K562 (cell line): ENCODE results near the gene GALE. TPM values are rescaled to one million over a fixed set of nuclear protein-coding genes. Genes with fewer than 3 reads are reported as not detected.

Experiments
- AFF1 ChIP-seq, 2 experiments: fragments of 450-650 bp; IDR thresholded peaks; 2 replicates each; pipeline ENCODE4 v1.6.1; 2018; ENCODE audit warnings: mild to moderate bottlenecking in 2 of 2, low read depth in 1 of 2; ENCODE audit not compliant: partially characterized antibody in 2 of 2
- FOXJ2 ChIP-seq: fragments of 200-800 bp; sonication (Bioruptor generic); IDR thresholded peaks from 2 replicates; pipeline ENCODE4 v1.6.1; 2016; ENCODE audit warnings: missing genetic modification characterization, missing compliant biosample characterization
- HEY1 ChIP-seq: fragments of 250-450 bp; sonication (Bioruptor Pico); IDR thresholded peaks from 2 replicates; pipeline ENCODE4 v1.5.0; 2020; ENCODE audit warnings: mild to moderate bottlenecking, moderate library complexity, borderline replicate concordance
- MNT ChIP-seq, 2 experiments: fragments of 450-650 bp; conservative IDR thresholded peaks; 2 replicates each; pipeline ENCODE4 v1.6.1; 2017; ENCODE audit warnings: mild to moderate bottlenecking in 2 of 2, moderate library complexity in 2 of 2
- NBN ChIP-seq: fragments of 450-650 bp; IDR thresholded peaks from 2 replicates; pipeline ENCODE4 v1.6.1; 2016; ENCODE audit warnings: low read depth, mild to moderate bottlenecking
- NFIC ChIP-seq: fragments of 450-650 bp; IDR thresholded peaks from 2 replicates; pipeline ENCODE4 v1.6.1; 2017; ENCODE audit warnings: mild to moderate bottlenecking, inconsistent platforms
- RUNX1 ChIP-seq: sonication (generic); IDR thresholded peaks from 2 replicates; pipeline ENCODE4 v1.6.1; 2016; ENCODE audit warnings: antibody characterized with exemption, low read depth
- SOX6 ChIP-seq: fragments of 450-650 bp; IDR thresholded peaks from 2 replicates; pipeline ENCODE4 v1.6.1; 2014; ENCODE audit warnings: mild to moderate bottlenecking
- TRIM25 ChIP-seq: fragments of 450-650 bp; IDR thresholded peaks from 2 replicates; pipeline ENCODE4 v1.7.0; 2016; ENCODE audit warnings: borderline replicate concordance
- ZNF407 ChIP-seq: fragments of 450-650 bp; IDR thresholded peaks from 2 replicates; pipeline ENCODE4 v1.6.1; 2016; ENCODE audit warnings: low read depth
- ZNF551 ChIP-seq: fragments of 250-450 bp; sonication (Bioruptor Pico); IDR thresholded peaks from 2 replicates; pipeline ENCODE4 v1.5.0; 2021; ENCODE audit warnings: mild to moderate bottlenecking, moderate library complexity
- polyA plus RNA-seq, 8 experiments: library from polyadenylated mRNA; depleted of rRNA in 4 of 8; stranded (reverse) in 5 of 8; unstranded in 3 of 8; fragments of >200 nt; fragmentation: Nextera tagmentation in 2 of 8; fragmentation: Illumina TruSeq in 1 of 8; extraction: Ambion mirVana in 2 of 8; extraction: Trizol in 1 of 8; gene quantifications; 2 replicates each; pipeline versions ENCODE4 v1.2.1 to v1.2.3, GENCODE V29; 2011 to 2014; ENCODE audit warnings: inconsistent platforms in 1 of 8, missing spikeins in 1 of 8
- total RNA-seq, 7 experiments: library from RNA; depleted of rRNA in 6 of 7; stranded (reverse); fragments of >200 nt in 6 of 7; fragmentation: Illumina TruSeq in 2 of 7; extraction: Trizol in 2 of 7; gene quantifications; 2 replicates each; pipeline versions ENCODE4 v1.2.1 to v1.2.3, GENCODE V29; 2011 to 2021; ENCODE audit warnings: low replicate concordance in 1 of 7

Gene GALE
- total and polyA plus RNA-seq, 9 of the 15 experiments (the other 6 are each of a cell fraction or from before 2014, with no cell fraction given): 8.4 to 139 (median 88.3) TPM

GRCh38 chr1:23810818-23811540 lies 10.4 kb upstream of the GALE start (continued):
- TF ChIP-seq MNT (conservative IDR thresholded peaks at IDR 0.05) (no peak), ZNF407 (0 out of 2 replicates have a peak, but pooled peaks have one; percentile 11), FOXJ2 (tag) (no peak), ZNF551 (CRISPR knock-in tag) (no peak), NFIC (peak; percentile 17; the same call in 1 of the 2 replicates), SOX6 (peak; percentile 85), HEY1 (CRISPR knock-in tag) (no peak), RUNX1 (no peak), AFF1 (IDR thresholded peaks at IDR 0.05; ENCODE audit: low read depth in 1 of 2, partially characterized antibody in 2 of 2) (peak in 1 of 2 experiments; percentile 44), TRIM25 (no peak), NBN (0 out of 2 replicates have a peak, but pooled peaks have one; percentile 50)
